ENCODE data around the gene ZNF536. TPM values are rescaled to one million over a fixed set of nuclear protein-coding genes. Genes with fewer than 3 reads are reported as not detected.

ZNF536 gene
- total and polyA plus RNA-seq, 2 donors (not counting 1 experiment from before 2014, with no cell fraction given): not detected

GRCh38 chr19:30423481-30423880 is 51.3 kb downstream of the ZNF536 start:
- ATAC-seq (ENCODE audit: low read depth) (no peak), DNase-seq (no peak)
- Histone ChIP-seq H3K27me3 (replicated peaks in 1 of 4; ENCODE audit: control extremely low read depth in 1 of 4, control insufficient read depth in 3 of 4, insufficient read depth in 4 of 4, low read length in 3 of 4) (no peaks in the 10 kb centered on the region), H4K20me1 (ENCODE audit: control insufficient read depth, insufficient read depth, low read length, poor library complexity, severe bottlenecking) (no peaks in the 10 kb centered on the region), H3K9me3 (ENCODE audit: control extremely low read depth in 1 of 3, control insufficient read depth in 2 of 3, insufficient read depth in 1 of 3, low read length in 2 of 3) (peaks cover 0 to 13% (median 0%) of the 10 kb centered on the region in 3 donors), H3K79me2 (ENCODE audit: control insufficient read depth, insufficient read depth, low read length) (no peaks in the 10 kb centered on the region), H3K9ac (ENCODE audit: low read length) (no peak overlapping the region), H2AFZ (ENCODE audit: insufficient read depth, low read depth, low read length, poor library complexity, severe bottlenecking) (no peak overlapping the region), H3K4me1 (ENCODE audit: control insufficient read depth in 2 of 2, insufficient read depth in 2 of 2, low read length in 2 of 2) (no peaks in the 10 kb centered on the region), H3K27ac (ENCODE audit: low read length in 2 of 2) (no peak overlapping the region), H3K36me3 (replicated peaks in 1 of 2; ENCODE audit: control extremely low read depth in 1 of 2, control insufficient read depth in 1 of 2, extremely low read depth in 1 of 2, insufficient read depth in 2 of 2, low read length in 1 of 2) (no peaks in the 10 kb centered on the region), H3K4me2 (replicated peaks; ENCODE audit: low read depth, low read length, poor library complexity, severe bottlenecking) (no peak overlapping the region), H3K4me3 (ENCODE audit: control extremely low read depth in 1 of 5, extremely low read depth in 1 of 5, insufficient read depth in 1 of 5, low read depth in 2 of 5, low read length in 4 of 5) (no peak overlapping the region)
- TF ChIP-seq EZH2 (IDR thresholded peaks at IDR 0.05; ENCODE audit: borderline replicate concordance, insufficient read depth, low read depth, low read length, poor library complexity, severe bottlenecking): no peak
- TF ChIP-seq CTCF (IDR thresholded peaks at IDR 0.05): no peak
- Mint-ChIP-seq H3K27ac (no peak overlapping the region), H3K27me3 (peaks cover 7% of the 10 kb centered on the region), H3K4me1 (no peaks in the 10 kb centered on the region), H3K9me3 (ENCODE audit: insufficient read depth) (no peaks in the 10 kb centered on the region), H3K4me3 (no peak overlapping the region)
- POLR2A ChIA-PET: no interaction called here
- 85% methylated on average over 6 of the region's 11 CpGs for WGBS (ENCODE audit: insufficient coverage)
- CTCF ChIA-PET: no interaction called here
- intact Hi-C loops (cut with micrococcal nuclease): no loop called here

- ChIA-PET POLR2A (no interaction called here), CTCF (no interaction called here)
- WGBS (ENCODE audit: insufficient coverage): 75% methylated on average over 4 of the region's 9 CpGs
- no peak overlapping the region for H3K4me3 ChIP-seq (ENCODE audit: control extremely low read depth in 1 of 5, extremely low read depth in 1 of 5, insufficient read depth in 1 of 5, low read depth in 2 of 5, low read length in 4 of 5)
- peaks cover 0 to 16% (median 0%) of the 10 kb centered on the region in 3 donors for H3K9me3 ChIP-seq (ENCODE audit: control extremely low read depth in 1 of 3, control insufficient read depth in 2 of 3, insufficient read depth in 1 of 3, low read length in 2 of 3)
- intact Hi-C loops (cut with micrococcal nuclease): no loop called here
- TF ChIP-seq CTCF (IDR thresholded peaks at IDR 0.05): no peak
- TF ChIP-seq EZH2 (IDR thresholded peaks at IDR 0.05; ENCODE audit: borderline replicate concordance, insufficient read depth, low read depth, low read length, poor library complexity, severe bottlenecking): no peak
- H3K79me2 ChIP-seq (ENCODE audit: control insufficient read depth, insufficient read depth, low read length): no peaks in the 10 kb centered on the region
- no peak overlapping the region for H3K4me2 ChIP-seq (replicated peaks; ENCODE audit: low read depth, low read length, poor library complexity, severe bottlenecking)
- no peak overlapping the region for H3K9ac ChIP-seq (ENCODE audit: low read length)
- H3K27me3 ChIP-seq (replicated peaks in 1 of 4; ENCODE audit: control extremely low read depth in 1 of 4, control insufficient read depth in 3 of 4, insufficient read depth in 4 of 4, low read length in 3 of 4): no peaks in the 10 kb centered on the region
- no peak for ATAC-seq (ENCODE audit: low read depth)
- Mint-ChIP-seq H3K4me1 (no peaks in the 10 kb centered on the region), H3K27ac (no peak overlapping the region), H3K4me3 (no peak overlapping the region), H3K27me3 (no peaks in the 10 kb centered on the region), H3K9me3 (ENCODE audit: insufficient read depth) (peaks cover 3% of the 10 kb centered on the region)
- no peak overlapping the region for H2AFZ ChIP-seq (ENCODE audit: insufficient read depth, low read depth, low read length, poor library complexity, severe bottlenecking)
- no peaks in the 10 kb centered on the region for H4K20me1 ChIP-seq (ENCODE audit: control insufficient read depth, insufficient read depth, low read length, poor library complexity, severe bottlenecking)
- DNase-seq: no peak
- no peaks in the 10 kb centered on the region for H3K36me3 ChIP-seq (replicated peaks in 1 of 2; ENCODE audit: control extremely low read depth in 1 of 2, control insufficient read depth in 1 of 2, extremely low read depth in 1 of 2, insufficient read depth in 2 of 2, low read length in 1 of 2)
- H3K4me1 ChIP-seq (ENCODE audit: control insufficient read depth in 2 of 2, insufficient read depth in 2 of 2, low read length in 2 of 2): no peaks in the 10 kb centered on the region
- H3K27ac ChIP-seq (ENCODE audit: low read length in 2 of 2): no peak overlapping the region
These were observed 54.0 kb downstream of the ZNF536 start for GRCh38 chr19:30425885-30426838.

Data from B cell (primary cell).